Measurements from ENCODE around the gene SHROOM2. TPM values are rescaled to one million over a fixed set of nuclear protein-coding genes. Genes with fewer than 3 reads are reported as not detected.

SHROOM2 gene
- total RNA-seq, 1 experiment from 2014 or later: 5.3 TPM

DNA sequence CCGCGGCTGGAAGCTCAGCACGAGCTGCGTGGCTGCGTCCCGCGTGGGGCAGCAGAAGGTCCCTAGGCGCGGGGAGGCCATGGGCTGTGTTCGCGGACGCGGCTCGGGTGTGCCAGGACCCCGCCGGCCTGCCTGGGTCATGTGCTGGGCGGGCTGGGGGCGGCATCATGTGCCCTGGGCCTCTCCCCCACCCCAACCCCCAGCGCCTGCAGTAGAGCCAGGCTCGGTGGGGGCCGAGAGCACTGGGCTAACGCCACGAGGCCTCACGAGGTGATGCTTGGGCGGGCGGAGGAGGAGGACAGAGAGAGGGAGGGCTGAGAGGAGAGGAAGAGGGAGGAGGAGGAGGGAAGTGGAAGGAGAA lies 20.5 kb upstream of the SHROOM2 start, which contains the start of gene GPR143:
Gene GPR143, minus strand, starts transcription at position 111 of the 361 bp plus-strand sequence. Its CDS starts 30 bp downstream, at position 81.
- Histone ChIP-seq H3K27ac (ENCODE audit: low read depth, low read length) (no peak within 1 kb of the TSS), H3K79me2 (ENCODE audit: insufficient read depth, low read length) (no peaks in the 10 kb centered on the region), H3K4me2 (ENCODE audit: low read length) (no peak within 1 kb of the TSS), H3K36me3 (ENCODE audit: control insufficient read depth in 1 of 2, insufficient read depth in 2 of 2, low read length in 2 of 2) (no peaks in the 10 kb centered on the region), H3K27me3 (ENCODE audit: insufficient read depth, low read length) (no peaks in the 10 kb centered on the region), H3K4me1 (ENCODE audit: control insufficient read depth in 1 of 2, insufficient read depth in 2 of 2, low read length in 2 of 2) (no peaks in the 10 kb centered on the region), H2AFZ (ENCODE audit: low read depth, low read length, poor library complexity, severe bottlenecking) (no peak within 1 kb of the TSS), H3K9me2 (ENCODE audit: insufficient read depth) (no peaks in the 10 kb centered on the region), H4K20me1 (ENCODE audit: insufficient read depth) (no peaks in the 10 kb centered on the region), H3K4me3 (replicated peaks in 1 of 2; ENCODE audit: low read depth in 1 of 2, low read length in 2 of 2) (no peak within 1 kb of the TSS), H3K9me3 (ENCODE audit: control insufficient read depth in 1 of 2, insufficient read depth in 1 of 2, low read depth in 1 of 2, low read length in 2 of 2) (no peaks in the 10 kb centered on the region), H3K9ac (ENCODE audit: low read length) (no peak within 1 kb of the TSS)
- TF ChIP-seq RAD21 (IDR thresholded peaks at IDR 0.05; ENCODE audit: low read depth): no peak
- TF ChIP-seq POLR2AphosphoS5 (IDR thresholded peaks at IDR 0.05; ENCODE audit: low read depth, low read length): no peak
- TF ChIP-seq ELF1 (IDR thresholded peaks at IDR 0.05; ENCODE audit: borderline replicate concordance, low read depth): no peak
- TF ChIP-seq ATF3 (IDR thresholded peaks at IDR 0.05): no peak
- no peak for TF ChIP-seq ZFX (IDR thresholded peaks at IDR 0.05)
- no peak for TF ChIP-seq CEBPB (IDR thresholded peaks at IDR 0.05; ENCODE audit: low read depth)
- BruUV-seq (replicated peaks): no TSS peak
- POLR2A ChIA-PET: no interaction called here
- ATAC-seq (no peak), DNase-seq (ENCODE audit: low read depth, low spot score) (no peak)
- CTCF ChIA-PET: no interaction called here
- intact Hi-C loops (cut with micrococcal nuclease): no loop called here
- RAD21 ChIA-PET (ENCODE audit: low non-redundant PET in 1 of 2, low total read pairs in 2 of 2, uncharacterized antibody in 2 of 2, unreplicated experiment in 2 of 2): no interaction called here

- Histone ChIP-seq H3K9me2 (ENCODE audit: insufficient read depth) (no peaks in the 10 kb centered on the region), H4K20me1 (ENCODE audit: insufficient read depth) (no peaks in the 10 kb centered on the region), H3K4me1 (ENCODE audit: control insufficient read depth in 1 of 2, insufficient read depth in 2 of 2, low read length in 2 of 2) (no peaks in the 10 kb centered on the region), H3K4me2 (ENCODE audit: low read length) (no peak overlapping the region), H3K79me2 (ENCODE audit: insufficient read depth, low read length) (no peaks in the 10 kb centered on the region), H3K27ac (ENCODE audit: low read depth, low read length) (no peak overlapping the region), H3K9ac (ENCODE audit: low read length) (no peak overlapping the region), H3K27me3 (ENCODE audit: insufficient read depth, low read length) (no peaks in the 10 kb centered on the region), H2AFZ (ENCODE audit: low read depth, low read length, poor library complexity, severe bottlenecking) (no peak overlapping the region), H3K9me3 (ENCODE audit: control insufficient read depth in 1 of 2, insufficient read depth in 1 of 2, low read depth in 1 of 2, low read length in 2 of 2) (no peaks in the 10 kb centered on the region), H3K4me3 (replicated peaks in 1 of 2; ENCODE audit: low read depth in 1 of 2, low read length in 2 of 2) (no peak overlapping the region), H3K36me3 (ENCODE audit: control insufficient read depth in 1 of 2, insufficient read depth in 2 of 2, low read length in 2 of 2) (no peaks in the 10 kb centered on the region)
- DNase-seq (ENCODE audit: low read depth, low spot score) (no peak), ATAC-seq (no peak)
- ChIA-PET CTCF (no interaction called here), RAD21 (ENCODE audit: low non-redundant PET in 1 of 2, low total read pairs in 2 of 2, uncharacterized antibody in 2 of 2, unreplicated experiment in 2 of 2) (no interaction called here), POLR2A (no interaction called here)
- intact Hi-C loops (cut with micrococcal nuclease): no loop called here
- no TSS peak for BruUV-seq (replicated peaks)
- TF ChIP-seq SRF (IDR thresholded peaks at IDR 0.05; ENCODE audit: low read depth) (no peak), EZH2phosphoT487 (IDR thresholded peaks at IDR 0.05; ENCODE audit: borderline replicate concordance) (no peak), REST (IDR thresholded peaks at IDR 0.05; ENCODE audit: low read depth) (no peak), ZBTB33 (IDR thresholded peaks at IDR 0.05; ENCODE audit: extremely low read depth, insufficient replicate concordance, low read length) (no peak), SIN3A (IDR thresholded peaks at IDR 0.05; ENCODE audit: low read depth) (no peak), CEBPB (IDR thresholded peaks at IDR 0.05; ENCODE audit: low read depth) (no peak), ZNF274 (IDR thresholded peaks at IDR 0.05; ENCODE audit: low read depth, low read length) (no peak), ZFX (IDR thresholded peaks at IDR 0.05) (no peak)
- TF ChIP-seq, protein P1, sequence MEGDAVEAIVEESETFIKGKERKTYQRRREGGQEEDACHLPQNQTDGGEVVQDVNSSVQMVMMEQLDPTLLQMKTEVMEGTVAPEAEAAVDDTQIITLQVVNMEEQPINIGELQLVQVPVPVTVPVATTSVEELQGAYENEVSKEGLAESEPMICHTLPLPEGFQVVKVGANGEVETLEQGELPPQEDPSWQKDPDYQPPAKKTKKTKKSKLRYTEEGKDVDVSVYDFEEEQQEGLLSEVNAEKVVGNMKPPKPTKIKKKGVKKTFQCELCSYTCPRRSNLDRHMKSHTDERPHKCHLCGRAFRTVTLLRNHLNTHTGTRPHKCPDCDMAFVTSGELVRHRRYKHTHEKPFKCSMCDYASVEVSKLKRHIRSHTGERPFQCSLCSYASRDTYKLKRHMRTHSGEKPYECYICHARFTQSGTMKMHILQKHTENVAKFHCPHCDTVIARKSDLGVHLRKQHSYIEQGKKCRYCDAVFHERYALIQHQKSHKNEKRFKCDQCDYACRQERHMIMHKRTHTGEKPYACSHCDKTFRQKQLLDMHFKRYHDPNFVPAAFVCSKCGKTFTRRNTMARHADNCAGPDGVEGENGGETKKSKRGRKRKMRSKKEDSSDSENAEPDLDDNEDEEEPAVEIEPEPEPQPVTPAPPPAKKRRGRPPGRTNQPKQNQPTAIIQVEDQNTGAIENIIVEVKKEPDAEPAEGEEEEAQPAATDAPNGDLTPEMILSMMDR (IDR thresholded peaks at IDR 0.05 in 2 of 3, conservative IDR thresholded peaks at IDR 0.05 in 1 of 3; ENCODE audit: borderline replicate concordance in 1 of 3, insufficient read depth in 1 of 3, low read depth in 2 of 3, low read length in 2 of 3): no peak
These were observed 18.9 kb upstream of the SHROOM2 start for GRCh38 chrX:9767375-9767774.

Measured in HCT116 (cell line).